HEK293T (cell line): ENCODE results near the gene NFIX.

Experiments used
- ARNT ChIP-seq: fragments of 450-650 bp; IDR thresholded peaks from 2 replicates; pipeline ENCODE4 v1.6.1; 2017; ENCODE audit warnings: mild to moderate bottlenecking
- BHLHE40 ChIP-seq: fragments of 450-650 bp; IDR thresholded peaks from 2 replicates; pipeline ENCODE4 v1.6.1; 2016; ENCODE audit warnings: mild to moderate bottlenecking, moderate library complexity, borderline replicate concordance
- ELF4 ChIP-seq: fragments of 450-650 bp; IDR thresholded peaks from 2 replicates; pipeline ENCODE4 v1.6.1; 2017; ENCODE audit warnings: antibody characterized with exemption
- FOXA1 ChIP-seq: fragments of 450-650 bp; IDR thresholded peaks from 2 replicates; pipeline ENCODE4 v1.6.1; 2016; ENCODE audit warnings: mild to moderate bottlenecking
- FOXM1 ChIP-seq: fragments of 450-650 bp; IDR thresholded peaks from 2 replicates; pipeline ENCODE4 v1.6.1; 2017; ENCODE audit warnings: mild to moderate bottlenecking, borderline replicate concordance
- HDGF ChIP-seq: fragments of 450-650 bp; IDR thresholded peaks from 2 replicates; pipeline ENCODE4 v1.6.1; 2017; ENCODE audit warnings: antibody characterized with exemption, borderline replicate concordance
- SP1 ChIP-seq: fragments of 450-650 bp; IDR thresholded peaks from 2 replicates; pipeline ENCODE4 v1.6.1; 2017
- SUZ12 ChIP-seq: fragments of 450-650 bp; IDR thresholded peaks from 2 replicates; pipeline ENCODE4 v1.6.1; 2016; ENCODE audit warnings: mild to moderate bottlenecking
- ZNF384 ChIP-seq: fragments of 450-650 bp; IDR thresholded peaks from 2 replicates; pipeline ENCODE4 v1.6.1; 2016

DNA sequence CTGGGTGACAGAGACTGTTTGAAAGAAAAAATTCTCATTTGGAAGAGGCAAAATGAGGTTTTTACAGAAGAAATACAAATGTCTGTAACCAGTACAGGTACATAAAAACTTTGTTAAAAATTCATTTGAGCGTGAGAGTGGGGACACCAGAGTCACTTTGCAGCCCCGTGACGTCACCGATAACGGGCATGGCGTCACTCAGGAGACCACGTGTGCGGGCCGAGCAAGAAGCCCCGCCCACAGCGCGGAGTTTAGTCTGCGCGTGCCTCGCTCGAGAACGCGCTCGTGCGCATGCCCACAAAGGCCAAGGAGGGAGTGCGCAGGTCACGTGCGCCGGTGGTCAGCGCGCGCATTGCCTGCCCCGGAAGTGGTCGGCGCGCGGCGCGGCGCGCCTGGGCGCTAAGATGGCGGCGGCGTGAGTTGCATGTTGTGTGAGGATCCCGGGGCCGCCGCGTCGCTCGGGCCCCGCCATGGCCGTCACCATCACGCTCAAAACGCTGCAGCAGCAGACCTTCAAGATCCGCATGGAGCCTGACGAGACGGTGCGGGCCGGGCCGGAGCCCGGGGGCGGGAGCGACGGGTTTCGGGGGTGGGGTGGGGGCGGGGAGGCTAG, 49.7 kb upstream of the NFIX start, which contains the start of gene RAD23A:
- TF ChIP-seq HDGF (no peak), SUZ12 (no peak), ELF4 (peak; percentile 96), FOXA1 (no peak), BHLHE40 (no peak), ARNT (no peak), ZNF384 (no peak), FOXM1 (no peak), SP1 (no peak)
